Fibroblast of skin of abdomen (primary cell): ENCODE results near the gene PAIP2B.
"Not testable (repeated sequence)": the region's sequence is repeated elsewhere in the genome, so short reads cannot be mapped to it uniquely, and the experiment has no call there.

Experiments used
- DNase-seq: peaks from one replicate; pipeline ENCODE4 v3.0.0-alpha.2; 2013

PAIP2B gene

DNA sequence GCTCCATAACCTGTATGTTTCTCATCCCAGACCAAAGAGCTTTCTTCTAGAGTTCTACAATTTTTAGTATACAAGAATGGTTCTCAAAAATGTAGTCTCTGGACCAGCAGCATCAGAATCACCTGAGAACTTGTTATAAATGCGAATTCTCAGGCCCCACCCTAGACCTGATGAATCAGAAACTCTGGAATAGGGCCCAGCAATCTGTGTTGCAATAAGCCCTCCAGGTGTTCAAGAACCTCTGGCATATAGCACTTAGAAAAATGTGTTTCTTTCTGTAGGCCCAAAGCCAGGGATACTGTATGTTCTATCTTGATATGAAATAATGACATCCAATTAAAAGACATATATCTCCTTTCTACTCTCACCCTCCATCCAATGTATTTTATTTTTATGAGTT lies 10.4 kb downstream of the PAIP2B start:
- DNase-seq, result no peak

DNA sequence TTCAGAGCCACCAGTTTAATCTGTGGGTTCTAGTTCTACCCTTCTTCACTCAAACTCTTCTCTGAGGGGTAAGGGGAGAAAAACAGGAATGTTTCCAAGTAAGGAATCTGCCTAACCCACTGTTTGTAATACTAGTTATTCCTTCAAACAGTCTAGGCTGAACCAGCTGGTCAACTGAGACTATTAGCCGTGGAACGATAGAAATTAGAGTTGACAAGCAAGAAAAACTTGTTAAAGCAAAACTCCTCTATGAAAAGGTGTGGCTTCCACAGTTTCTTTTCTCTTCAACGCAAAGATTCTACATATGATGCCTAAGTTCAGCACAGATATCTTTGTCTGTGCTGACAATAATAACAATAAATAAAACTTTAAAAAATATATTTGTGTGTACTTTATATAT lies 11.5 kb downstream of the PAIP2B start:
- DNase-seq, result no peak

DNA sequence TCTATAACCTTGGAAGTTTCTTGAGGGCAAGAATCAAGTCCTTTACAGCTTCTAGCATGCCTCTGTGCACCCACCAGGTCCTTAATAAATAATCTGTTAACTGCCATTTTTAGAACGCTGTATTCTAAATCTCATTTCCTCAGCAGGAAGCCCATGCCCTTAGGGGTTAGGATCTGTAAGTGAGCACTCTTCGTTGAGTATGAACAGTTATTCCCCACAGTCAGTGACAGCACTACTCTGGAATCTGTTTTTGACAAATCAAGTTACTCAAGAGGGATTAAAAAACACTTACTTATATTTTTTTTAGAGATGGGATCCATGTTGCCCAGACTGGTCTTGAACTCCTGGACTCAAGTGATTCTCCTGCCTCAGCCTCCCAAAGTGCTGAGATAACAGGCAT lies 14.6 kb downstream of the PAIP2B start:
- no peak for DNase-seq

DNA sequence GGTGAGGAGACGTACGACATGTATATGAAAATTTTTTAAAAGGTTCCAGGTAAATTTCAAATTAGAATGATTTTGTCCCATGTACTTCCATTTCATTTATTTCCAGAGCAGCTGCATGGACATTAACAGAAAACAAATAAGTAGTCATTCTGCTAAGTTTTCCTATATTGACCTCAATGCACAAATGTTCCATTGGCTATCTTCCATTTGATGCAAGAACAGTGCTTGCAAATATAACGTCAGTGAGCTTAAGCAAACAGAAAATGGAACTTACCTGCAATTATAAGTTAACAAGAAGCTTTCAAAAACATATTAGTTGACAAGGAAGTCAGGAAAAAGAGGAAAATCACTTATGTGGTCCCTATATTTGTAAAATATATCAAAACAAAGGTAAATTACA lies 16.6 kb downstream of the PAIP2B start:
- DNase-seq, result no peak

DNA sequence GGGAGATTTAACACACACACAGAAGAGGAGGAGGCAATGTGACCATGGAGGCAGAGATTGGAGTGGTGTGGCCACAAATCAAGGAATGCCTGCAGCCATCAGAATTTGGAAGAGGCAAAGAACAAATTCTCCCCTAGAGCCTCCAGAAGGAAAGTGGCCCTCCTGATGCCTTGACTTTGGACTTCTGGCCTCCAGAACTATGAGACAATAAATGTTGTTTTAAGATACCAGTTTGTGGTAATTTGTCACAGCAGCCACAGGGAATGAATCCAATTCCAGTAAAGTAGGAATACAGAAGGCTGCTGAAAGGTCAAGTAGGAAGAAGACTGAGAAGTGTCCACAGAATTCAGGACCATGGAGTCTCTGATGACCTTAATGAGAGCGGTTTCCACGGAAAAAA lies 18.1 kb downstream of the PAIP2B start:
- no peak for DNase-seq

DNA sequence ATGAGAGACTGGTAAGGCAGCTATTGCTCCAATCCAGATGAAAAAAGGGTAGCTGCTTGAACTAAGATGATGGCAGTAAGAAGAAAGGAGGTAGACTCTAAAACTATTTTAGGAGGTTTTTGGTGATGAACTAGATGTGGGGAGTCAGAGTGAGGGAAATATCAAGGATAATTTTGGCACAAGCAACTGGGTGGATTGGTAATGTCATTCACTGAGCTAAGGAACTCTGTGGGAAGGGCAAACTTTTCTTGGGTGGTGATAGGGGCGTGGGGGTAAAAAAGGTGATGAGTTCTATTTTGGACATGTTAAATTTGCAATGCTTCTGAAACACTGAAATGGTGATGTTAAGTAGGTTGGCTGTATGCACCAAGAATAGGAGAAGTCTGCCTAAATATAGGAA lies 19.3 kb downstream of the PAIP2B start:
- no peak for DNase-seq

DNA sequence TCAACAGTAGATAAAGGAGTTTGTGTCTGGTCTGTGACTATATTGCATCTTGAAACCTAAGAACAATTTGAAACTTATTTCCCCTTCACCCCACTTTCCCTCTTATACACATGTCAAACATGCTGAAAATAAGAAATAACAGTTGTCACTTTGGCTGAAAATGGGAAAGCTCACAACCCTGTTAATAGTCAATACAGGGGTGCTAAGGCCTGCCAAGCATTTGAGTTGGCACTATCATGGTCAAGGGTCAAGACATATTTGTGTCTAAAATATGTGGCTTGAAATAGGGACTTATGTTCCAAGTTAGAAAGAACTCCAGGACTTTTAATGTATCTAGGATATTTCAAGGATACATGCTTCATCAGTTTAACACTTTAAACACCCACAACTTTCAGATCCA lies 20.6 kb downstream of the PAIP2B start:
- DNase-seq, result no peak

DNA sequence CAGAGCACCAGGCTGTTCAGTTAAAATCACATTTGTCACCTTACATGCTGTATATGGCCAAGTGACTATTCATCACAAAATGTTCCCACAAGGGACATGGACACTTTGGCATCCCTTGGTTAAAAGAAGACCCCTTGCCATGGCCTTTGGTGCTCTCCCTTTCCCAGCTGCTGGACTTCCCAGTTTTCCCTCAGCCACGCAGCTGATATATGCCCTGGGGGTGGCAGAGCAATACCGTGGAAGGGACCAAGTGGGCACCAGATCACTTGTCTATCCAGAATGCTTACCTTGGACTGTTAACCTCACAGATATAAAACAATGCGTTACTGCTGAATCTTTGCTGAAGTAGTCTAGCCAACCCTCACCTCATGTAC lies 35.3 kb downstream of the PAIP2B start:
- DNase-seq, result no peak

DNA sequence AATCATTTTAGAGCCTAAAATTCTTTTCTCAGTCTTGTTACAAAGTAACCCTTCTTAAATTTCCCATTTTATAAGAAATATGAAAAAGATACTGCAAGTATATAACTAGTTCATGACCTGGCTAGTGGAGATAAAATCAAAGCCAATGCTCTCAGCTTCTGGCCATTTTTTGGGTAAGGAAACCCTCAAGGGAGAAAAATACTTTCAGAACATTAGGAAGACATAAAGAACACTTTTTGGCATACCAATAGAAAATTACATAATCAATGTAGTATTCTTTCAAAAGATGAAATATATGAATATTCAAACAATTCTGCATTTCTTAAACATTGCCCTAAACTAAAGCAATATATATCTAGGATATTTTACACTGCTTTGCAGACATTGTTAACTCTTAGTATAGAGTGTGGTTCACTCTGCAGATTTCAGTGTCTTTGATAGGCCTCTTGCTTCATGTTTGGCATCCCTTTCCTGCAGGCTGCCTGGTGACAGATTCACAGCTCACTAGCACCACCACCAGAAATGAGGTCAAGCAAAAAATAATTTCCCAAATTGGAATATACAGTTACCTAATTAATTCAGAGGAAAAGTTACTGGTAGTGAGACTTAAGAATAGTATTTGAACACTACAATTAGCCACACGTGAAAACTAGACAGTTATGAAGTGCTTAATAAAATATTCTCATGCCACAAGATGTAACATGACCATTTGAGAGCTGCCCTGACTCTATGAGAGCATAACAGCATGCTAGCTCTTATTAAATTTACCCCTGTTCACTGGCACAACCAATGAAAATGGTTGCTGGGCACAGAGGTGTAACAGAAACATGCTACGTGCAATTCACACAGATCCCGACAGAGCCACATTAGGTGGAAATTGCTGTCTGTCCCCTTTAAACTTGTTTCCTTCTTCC lies 36.0 kb downstream of the PAIP2B start:
- peak; percentile 13 for DNase-seq

DNA sequence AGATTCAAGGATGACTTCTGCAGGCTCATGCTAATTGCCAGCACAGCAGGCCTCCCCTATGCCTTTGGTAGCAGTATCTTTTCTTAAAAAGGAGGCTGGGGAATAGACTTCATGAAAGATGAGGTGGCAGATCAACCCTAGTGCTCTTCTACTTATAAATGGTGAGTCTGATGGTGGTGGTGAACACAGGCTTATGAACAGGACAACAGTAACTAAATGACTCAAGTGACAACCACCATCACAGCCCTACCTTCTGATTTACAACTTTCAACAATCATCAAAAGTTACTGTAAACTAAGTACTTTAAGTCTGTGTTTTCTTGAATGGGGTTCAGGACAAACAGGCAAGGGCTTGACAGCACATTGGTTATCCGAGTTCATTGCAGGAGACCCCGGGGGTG lies 39.3 kb downstream of the PAIP2B start:
- no peak for DNase-seq

DNA sequence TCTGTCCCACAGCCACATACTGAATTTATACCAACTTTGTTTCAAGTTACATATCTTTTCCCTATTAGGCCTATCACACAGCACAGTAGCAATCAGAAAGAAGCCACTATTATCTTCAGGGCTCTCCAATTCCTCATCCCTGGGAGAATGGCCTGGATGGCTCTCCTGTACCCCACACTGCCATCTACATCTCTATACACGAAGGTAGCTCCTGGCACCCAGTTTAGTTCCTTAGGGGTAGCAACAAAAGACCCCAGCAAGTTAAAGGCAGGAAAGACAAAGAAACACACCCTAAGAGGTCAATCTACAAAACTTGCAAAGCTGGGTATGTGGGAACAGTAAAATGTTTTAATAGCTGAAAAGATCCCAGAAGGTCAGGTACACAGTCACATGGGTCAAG lies 39.9 kb downstream of the PAIP2B start:
- no peak for DNase-seq

DNA sequence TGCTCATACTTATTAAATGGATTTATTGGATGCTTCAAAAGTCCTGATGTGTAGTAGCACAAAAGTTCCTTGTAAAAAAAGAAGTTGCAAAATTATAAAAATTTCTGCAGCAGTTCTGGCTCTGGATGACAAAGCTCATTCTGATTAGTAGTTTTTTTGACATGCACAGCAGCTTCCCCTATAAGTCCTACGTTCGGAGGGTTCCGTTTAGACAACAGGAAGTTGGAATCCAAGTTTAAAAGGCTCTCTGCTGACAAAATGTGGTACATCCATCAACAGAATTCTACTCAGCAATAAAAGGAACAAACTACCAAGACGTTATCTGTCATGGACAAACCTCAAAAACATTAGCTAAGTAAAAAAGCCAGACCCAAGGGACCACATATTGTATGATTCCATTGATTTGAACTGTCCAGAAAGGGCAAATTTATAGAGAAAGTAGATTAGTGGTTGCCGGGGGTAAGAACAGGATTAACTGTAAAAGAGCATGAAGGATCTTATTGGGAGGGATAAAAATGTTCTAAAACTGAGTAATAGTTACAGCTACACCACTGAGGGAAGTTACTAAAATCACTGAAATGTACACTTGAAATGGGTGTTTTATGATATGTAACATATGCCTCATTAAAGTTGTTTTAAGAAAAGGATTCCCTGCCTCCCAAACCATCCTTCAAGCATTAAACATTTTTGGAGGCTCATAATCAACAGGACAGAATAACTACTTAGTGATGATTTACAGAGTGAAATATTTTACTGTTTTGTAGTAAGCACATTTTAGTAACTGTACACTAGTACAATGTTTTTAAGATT lies 43.4 kb downstream of the PAIP2B start:
- DNase-seq, result peak; percentile 1

DNA sequence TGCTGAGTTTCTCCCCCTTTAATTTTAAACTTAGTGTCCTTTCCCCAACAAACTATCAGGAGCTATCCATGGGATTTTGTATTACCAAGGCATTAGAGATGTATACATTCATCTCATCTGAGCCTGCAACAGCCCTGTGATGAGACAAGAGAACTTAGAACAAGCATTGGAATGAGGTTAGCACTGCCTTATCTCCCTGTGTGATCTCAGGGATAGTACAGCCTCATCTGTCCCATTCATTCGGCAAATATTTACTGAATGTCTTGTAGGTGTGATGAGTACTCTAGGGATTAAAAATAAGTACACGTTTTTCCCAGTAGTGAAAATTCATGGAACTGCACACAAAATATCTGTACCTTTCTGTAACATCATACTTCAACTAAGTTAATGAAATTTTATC lies 45.6 kb downstream of the PAIP2B start:
- no peak for DNase-seq

DNA sequence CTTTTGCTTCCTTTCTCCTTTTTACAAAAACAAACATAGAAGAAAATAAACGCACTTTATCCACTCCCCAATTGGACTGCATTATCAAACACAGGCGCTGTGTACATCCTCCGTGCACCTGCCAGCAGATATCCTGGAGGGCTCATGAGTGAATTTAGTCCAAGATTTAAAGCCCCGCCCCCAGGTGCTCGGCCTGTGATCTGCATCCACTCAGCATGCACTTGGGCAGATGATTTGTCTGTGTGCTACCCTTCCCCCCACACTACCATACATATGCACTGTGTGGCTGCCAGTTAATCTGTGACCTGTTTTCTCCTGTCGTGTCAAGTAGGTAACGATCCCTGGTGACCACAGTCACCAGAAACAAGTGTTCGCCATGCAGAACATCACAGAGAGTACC lies 48.1 kb downstream of the PAIP2B start:
- DNase-seq, result not testable (repeated sequence)

DNA sequence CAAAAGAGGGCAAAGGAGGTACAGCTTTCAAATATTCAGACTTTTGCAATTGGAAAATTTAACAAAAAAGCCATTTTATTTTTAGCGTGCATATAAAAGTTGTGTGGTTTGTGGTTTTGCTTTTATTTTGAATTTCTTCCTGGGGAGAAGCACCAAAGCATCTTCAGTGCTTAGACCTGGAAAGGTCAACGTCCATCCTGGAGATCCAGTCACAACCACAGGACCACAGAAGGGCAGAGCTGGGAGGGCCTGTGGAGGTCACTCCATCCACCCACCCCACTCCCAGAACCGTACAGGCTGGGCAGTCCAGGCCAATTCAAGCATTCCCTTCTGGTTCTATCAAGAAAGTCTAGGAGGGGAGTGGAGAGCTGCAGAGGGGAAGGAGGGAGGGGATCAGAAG lies 52.7 kb downstream of the PAIP2B start:
- DNase-seq, result no peak

DNA sequence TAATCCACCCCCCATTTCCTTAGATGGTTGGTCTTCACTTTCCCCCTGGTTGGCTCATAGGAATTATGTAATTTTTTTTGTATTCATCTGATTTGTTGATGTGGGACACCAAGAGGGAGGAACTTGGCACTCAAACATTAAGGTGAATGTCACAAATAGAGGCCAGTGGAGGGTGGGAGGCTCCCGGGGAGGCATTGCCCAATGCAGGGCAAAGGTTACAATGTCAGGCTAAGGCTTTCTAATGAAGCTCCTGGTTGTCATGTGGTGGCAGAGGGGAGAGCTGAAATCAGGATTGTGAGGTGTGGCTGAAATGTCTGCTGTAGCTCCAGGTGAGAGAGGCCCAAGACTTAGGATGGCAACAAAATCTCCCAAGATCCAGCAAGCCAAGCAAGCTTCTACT lies 53.8 kb downstream of the PAIP2B start:
- no peak for DNase-seq

DNA sequence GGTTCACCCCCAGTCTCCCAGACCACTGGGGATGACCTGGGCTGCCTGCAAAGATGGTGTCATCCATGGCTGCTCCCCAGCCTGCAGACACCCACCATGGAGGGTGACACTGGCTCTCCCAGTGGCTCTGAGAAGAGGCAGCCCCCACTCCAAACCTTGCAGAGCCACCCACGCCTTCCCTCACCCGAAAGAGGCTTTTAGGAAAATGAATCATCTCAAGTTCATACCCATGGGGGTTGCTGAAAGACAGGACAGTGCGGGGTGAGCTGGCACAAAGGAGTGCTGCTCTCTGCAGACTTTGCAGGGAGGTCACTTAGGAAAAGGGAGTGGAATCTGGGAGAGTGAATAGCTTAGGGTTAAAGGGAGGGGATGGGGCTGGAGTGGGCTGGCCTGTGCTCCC lies 60.1 kb downstream of the PAIP2B start:
- no peak for DNase-seq

DNA sequence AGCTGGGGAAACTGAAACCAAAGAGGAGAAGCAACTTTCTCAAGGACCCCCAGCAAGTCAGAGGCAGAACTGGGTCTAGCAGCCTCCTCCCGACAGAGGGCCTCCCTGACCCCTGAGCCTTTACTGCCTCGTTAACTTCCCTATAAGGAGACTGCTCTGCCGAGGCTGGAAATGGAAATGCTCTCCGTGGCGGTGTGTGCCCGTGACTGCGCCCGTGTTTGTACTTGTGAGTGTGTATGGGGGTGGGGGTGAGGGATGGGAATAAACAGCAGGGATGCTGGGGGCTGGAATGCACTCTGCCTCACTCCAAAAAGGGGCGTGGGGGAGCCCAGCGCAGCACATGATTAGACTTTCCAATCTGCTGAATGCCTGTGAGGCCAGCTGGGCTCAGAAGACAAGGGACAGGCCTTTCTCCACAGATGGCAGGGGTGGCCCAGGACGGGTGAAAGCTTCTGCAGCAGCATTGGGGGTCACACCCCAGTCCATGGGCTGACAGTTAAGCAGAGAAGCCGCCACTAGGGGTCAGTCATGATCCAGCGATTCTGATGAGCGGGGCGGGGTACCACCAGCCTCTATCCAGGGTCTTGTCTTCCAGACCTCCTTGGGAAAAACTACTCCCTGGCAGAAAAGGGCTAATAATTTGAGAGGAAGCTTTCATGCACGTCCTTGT lies 69.6 kb downstream of the PAIP2B start:
- DNase-seq, result peak; percentile 8

DNA sequence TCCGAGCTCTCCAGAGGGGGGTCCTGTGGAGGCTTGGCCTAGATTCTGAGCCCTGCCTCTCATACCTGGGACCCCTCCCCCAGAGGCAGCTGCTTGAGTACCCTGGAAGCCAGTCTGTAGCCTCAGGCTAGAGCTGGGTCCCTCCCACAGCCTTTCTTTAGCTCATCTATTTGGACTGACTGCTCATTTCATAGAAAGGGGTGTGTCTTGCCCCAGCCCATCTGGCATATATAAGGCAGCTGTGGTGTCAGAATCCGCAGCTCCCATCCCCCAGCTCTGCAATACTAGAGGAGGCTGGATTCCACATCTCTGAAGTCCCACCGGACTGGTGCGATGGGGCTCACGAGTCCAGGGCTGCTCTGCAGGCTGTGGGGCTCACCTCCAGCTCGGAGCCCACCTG lies 70.3 kb downstream of the PAIP2B start:
- peak; percentile 51 for DNase-seq

DNA sequence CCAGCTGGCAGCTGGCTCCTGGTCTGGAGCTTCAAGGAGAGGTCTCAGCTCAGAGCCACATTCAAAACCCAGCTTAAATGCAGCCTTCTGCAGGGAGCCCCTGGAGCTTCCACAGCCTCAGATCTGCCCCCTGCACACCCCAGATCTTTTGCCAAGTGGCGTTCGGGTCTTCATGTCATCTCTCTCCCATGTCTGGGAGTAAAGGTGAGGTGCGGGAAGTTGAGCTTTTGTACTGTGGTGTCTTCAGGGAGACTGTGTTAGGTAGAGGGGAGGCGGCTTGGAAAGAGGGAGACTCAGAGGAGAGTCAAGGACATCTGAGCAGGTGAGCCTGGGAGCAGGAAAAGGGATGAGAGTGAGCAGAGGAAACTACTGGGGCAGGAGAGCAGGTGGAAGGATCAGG lies 71.1 kb downstream of the PAIP2B start:
- DNase-seq, result no peak

DNA sequence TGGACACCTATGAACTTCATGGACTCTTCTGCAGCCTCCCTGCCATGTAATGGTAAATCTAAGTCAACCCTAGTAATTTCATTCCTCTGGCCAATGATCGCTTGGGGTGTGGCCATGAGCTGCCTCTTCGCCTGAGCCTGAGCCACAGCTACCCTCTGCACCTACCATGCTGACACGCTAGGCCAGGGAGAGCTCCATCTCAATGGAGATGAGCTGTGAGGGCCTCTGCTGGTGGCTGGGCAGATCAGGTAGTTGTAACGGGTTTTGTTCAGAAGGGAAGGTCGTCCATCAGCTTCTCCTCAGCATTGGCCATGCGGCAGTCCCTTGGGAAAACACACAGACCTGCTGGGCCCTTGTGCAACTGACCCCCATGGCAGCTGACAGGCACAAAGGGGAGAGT lies 72.1 kb downstream of the PAIP2B start:
- no peak for DNase-seq

DNA sequence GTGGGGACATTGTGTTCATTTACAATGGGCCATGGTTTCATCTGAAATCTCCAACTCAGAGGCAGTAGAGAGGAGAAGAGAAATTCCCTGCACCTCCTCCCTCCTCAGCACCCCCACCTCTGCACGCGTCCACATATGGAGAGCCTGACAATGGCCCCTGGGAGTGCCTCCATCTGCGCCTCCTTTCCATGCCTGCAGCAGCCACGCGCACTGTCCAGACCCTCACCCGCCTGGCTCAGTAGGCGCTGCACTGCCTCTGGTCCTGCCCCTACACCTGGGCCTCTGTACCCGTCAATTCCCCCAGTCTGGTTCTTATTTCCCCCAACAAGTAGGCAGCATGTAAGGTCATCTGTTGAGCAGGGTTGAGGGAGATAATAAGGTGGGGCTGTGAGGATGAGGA lies 72.6 kb downstream of the PAIP2B start:
- no peak for DNase-seq

DNA sequence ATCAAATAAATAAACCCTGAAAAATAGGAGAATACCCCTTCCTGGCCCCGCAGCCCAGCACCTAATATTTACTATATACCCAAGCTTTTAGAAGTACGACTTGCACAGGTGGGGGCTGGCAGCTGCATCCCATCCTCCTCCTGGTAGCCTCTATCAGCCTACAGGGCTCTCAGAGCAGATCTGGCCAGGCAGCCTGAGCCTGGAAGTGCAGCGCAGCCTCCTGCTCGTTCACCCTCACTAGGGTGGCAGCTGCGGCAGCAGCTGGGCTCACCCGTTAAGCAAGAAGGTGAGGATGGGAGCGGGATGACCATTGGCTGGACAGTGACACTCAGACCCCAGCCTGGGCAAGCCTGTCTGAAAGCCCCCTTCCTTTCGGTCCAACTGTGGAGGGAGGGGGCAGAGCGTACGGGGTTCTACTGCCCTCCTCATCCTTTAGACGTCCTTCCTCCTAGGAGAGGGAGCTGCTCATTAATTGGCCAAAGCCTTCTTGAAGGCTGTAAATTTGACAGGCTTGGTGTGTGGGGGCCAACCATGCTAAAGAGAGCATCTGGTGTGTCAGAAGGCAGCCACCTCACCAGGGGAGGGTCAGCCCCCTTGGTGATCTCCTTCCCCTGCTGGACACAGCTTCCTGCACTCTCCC lies 73.2 kb downstream of the PAIP2B start:
- DNase-seq, result no peak
